Kidney epithelial cell (primary cell): ENCODE results near the gene MYCBPAP. TPM values are rescaled to one million over a fixed set of nuclear protein-coding genes. Genes with fewer than 3 reads are reported as not detected.
A peak's percentile ranks its signal among the peaks of the same experiment; 100 is the strongest.

Source experiments
- DNase-seq: peaks from one replicate; pipeline ENCODE4 v3.0.0-alpha.2; 2010; ENCODE audit warnings: low read depth
- H3K27me3 ChIP-seq: 2 replicates; pipeline ENCODE4 v1.6.0; 2011; ENCODE audit warnings: low read length; ENCODE audit not compliant: control insufficient read depth, insufficient read depth
- H3K36me3 ChIP-seq: 2 replicates; pipeline ENCODE4 v1.5.1; 2011; ENCODE audit warnings: low read length; ENCODE audit not compliant: control insufficient read depth, insufficient read depth
- H3K4me3 ChIP-seq: 2 replicates; pipeline ENCODE4 v1.5.1; 2011; ENCODE audit warnings: low read depth, mild to moderate bottlenecking, control low read depth, low read length
- CTCF ChIP-seq: IDR thresholded peaks from 2 replicates; pipeline ENCODE4 v1.5.1; 2011; ENCODE audit warnings: mild to moderate bottlenecking, moderate library complexity, low read length, control low read depth, inconsistent platforms; ENCODE audit not compliant: insufficient read depth, poor library complexity, severe bottlenecking
- total RNA-seq: library from RNA; depleted of rRNA; stranded (reverse); fragments of >200 nt; gene quantifications from 2 replicates; pipeline ENCODE4 v1.2.3, GENCODE V29; 2015

Gene MYCBPAP
- total RNA-seq, 1 donor from 2014 or later = 0.50 TPM

- Histone ChIP-seq H3K36me3 (no peaks in the 10 kb centered on the region), H3K4me3 (no peak overlapping the region), H3K27me3 (peaks cover 36% of the 10 kb centered on the region)
- no peak for TF ChIP-seq CTCF
- DNase-seq = no peak
These were observed 41.7 kb upstream of the MYCBPAP start for GRCh38 chr17:50466371-50467113.

DNA sequence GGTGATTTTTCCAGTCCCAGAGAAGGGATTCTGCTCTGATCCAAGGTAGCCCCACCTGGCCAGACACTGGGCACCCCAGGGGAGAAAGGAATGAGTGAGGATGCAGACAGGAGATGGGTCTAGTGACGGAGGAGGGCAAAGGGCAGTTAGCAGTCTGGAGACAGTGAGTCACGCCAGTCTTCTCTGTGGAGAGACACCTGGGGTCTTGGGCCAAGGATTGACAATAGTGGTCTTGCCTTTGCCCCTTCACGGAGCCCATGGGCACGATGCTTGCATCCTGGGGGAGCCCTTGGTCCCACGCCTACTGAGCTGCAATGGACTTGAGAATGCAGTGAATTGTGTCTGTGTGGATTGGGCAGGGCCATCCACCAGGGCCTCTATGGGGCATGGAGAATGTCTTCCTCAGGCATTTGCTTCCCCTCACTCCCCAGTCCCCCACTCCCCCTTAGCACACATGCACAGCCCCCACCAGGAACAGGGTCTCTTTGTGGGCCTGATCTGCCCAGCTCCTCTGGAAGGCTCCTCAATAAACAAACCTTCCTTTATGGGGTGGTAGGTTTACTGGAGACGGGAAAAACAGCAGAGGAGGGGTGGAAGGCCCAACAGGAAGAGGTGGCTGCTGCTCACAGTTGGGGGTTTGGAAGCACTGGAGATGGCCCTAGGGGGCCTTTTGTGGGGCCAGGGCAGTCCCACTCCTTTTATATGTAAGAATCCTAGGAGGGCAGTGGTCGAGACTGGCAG is 41.0 kb upstream of the MYCBPAP start:
- no peak overlapping the region for H3K4me3 ChIP-seq
- peaks cover 36% of the 10 kb centered on the region for H3K27me3 ChIP-seq
- no peak for DNase-seq
- no peak for TF ChIP-seq CTCF
- no peaks in the 10 kb centered on the region for H3K36me3 ChIP-seq

- TF ChIP-seq CTCF = no peak
- Histone ChIP-seq H3K4me3 (no peak overlapping the region), H3K27me3 (peaks cover 36% of the 10 kb centered on the region), H3K36me3 (no peaks in the 10 kb centered on the region)
- DNase-seq = no peak
These were observed 40.4 kb upstream of the MYCBPAP start for GRCh38 chr17:50467855-50468303.

GRCh38 chr17:50468304-50469207 is 39.7 kb upstream of the MYCBPAP start, which contains the start of gene CHAD:
TSS of gene CHAD (minus strand) at chr17:50468880. CDS start at chr17:50468813, 67 bp downstream.
- Histone ChIP-seq H3K4me3 (peak within 1 kb of the TSS; percentile 6), H3K27me3 (peaks cover 36% of the 10 kb centered on the region), H3K36me3 (no peaks in the 10 kb centered on the region)
- no peak for TF ChIP-seq CTCF
- no peak for DNase-seq

DNA sequence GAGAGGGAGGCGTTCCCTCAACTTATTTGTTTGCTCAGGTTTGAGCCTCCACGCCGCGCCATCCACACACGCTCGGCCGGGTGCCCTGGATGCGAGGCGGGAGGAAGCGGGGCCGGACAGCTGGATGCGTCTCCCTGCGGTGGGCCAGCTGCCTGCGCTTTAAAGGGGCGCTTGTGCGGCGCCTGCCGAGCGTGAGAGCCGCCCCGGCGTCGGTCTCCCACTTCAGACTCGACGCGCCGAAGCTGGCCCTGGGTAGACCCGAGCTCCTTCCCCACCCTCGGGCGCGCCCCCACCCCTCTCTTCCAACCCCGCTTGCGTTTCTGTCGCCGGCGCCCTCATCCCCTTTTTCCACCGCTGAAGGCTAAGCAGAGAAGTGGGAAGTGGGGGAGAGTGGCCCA is 39.0 kb upstream of the MYCBPAP start:
- Histone ChIP-seq H3K36me3 (no peaks in the 10 kb centered on the region), H3K4me3 (no peak overlapping the region), H3K27me3 (peaks cover 39% of the 10 kb centered on the region)
- no peak for DNase-seq
- no peak for TF ChIP-seq CTCF
